ENCODE results near the gene FAM186B. TPM values are rescaled to one million over a fixed set of nuclear protein-coding genes. Genes with fewer than 3 reads are reported as not detected.
A peak's percentile ranks its signal among the peaks of the same experiment; 100 is the strongest.

Gene FAM186B
- total and polyA plus RNA-seq, 11 donors: 0.17 to 0.78 (median 0.41) TPM

DNA sequence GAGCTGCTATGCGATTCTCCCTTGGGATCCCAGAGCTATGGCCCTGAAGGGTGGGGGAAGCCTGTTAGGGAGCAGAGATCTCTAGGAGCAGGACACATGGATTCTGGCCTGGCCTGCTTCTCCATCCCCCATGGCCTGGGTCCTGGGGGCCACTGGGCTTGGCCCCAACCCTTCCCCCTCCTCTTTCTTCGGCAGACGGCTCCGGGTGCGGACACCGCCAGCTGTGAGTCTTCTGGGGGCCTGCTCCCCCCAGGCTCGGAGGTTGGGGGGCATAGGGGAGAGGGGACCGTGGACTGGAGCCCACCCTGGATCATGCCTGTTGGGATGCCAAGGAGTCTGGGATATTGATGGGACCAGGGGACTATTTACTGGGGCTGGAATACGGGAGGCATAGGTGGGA, 27.0 kb upstream of the FAM186B start:
- H3K4me3 ChIP-seq: no peak overlapping the region
- ATAC-seq (no peak), DNase-seq (peak in 1 of 5 donors; percentile 38)
- intact Hi-C loops (cut with DNase I): loop anchor here in 1 of 10 donors (10.0 kb wide), 1 partner anchor 212 kb away; the partner anchor contains the start of gene BCDIN3D
- no peak overlapping the region for H3K27ac ChIP-seq
- 92 to 94% (median 93%) methylated on average over 6 to 9 of the region's 9 CpGs for WGBS, 4 donors
- no peaks in the 10 kb centered on the region for H3K9me3 ChIP-seq
- H3K27me3 ChIP-seq: no peaks in the 10 kb centered on the region
- TF ChIP-seq, protein P1, sequence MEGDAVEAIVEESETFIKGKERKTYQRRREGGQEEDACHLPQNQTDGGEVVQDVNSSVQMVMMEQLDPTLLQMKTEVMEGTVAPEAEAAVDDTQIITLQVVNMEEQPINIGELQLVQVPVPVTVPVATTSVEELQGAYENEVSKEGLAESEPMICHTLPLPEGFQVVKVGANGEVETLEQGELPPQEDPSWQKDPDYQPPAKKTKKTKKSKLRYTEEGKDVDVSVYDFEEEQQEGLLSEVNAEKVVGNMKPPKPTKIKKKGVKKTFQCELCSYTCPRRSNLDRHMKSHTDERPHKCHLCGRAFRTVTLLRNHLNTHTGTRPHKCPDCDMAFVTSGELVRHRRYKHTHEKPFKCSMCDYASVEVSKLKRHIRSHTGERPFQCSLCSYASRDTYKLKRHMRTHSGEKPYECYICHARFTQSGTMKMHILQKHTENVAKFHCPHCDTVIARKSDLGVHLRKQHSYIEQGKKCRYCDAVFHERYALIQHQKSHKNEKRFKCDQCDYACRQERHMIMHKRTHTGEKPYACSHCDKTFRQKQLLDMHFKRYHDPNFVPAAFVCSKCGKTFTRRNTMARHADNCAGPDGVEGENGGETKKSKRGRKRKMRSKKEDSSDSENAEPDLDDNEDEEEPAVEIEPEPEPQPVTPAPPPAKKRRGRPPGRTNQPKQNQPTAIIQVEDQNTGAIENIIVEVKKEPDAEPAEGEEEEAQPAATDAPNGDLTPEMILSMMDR (IDR thresholded peaks at IDR 0.05): no peak
- TF ChIP-seq POLR2A (IDR thresholded peaks at IDR 0.05): no peak
- peaks cover 0 to 13% (median 11%) of the 10 kb centered on the region in 12 donors for H3K4me1 ChIP-seq
- H3K36me3 ChIP-seq: peaks cover 0 to 36% (median 13%) of the 10 kb centered on the region in 9 donors

DNA sequence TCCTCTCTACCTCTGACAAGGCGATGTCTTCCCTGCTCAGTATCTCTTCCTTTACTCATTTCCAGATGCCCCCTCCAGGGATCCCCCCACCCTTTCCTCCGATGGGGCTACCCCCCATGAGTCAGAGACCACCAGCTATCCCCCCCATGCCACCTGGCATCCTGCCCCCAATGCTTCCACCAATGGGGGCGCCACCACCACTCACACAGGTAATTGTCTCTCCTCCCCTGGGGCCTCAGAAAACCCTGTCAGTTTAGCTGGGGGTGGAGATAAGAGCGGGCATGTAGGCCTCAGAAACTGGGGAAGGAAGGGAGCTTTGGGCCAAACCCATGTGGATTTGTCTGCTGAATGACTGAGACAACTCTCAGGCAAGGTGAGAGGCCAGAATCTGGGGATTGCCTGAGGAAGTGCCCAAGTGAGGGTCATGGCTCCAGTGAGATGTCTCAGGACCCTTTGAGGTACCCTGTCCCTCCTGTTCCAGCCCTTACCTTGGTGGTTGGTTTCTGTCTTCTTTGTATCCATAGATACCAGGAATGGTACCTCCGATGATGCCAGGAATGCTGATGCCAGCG, 26.0 kb upstream of the FAM186B start:
- H3K27ac ChIP-seq: no peak overlapping the region
- WGBS, 4 donors: 87 to 93% (median 89%) methylated on average over 6 of the region's 6 CpGs
- H3K36me3 ChIP-seq: peaks cover 0 to 36% (median 13%) of the 10 kb centered on the region in 9 donors
- H3K4me1 ChIP-seq: peaks cover 0 to 3% (median 1%) of the 10 kb centered on the region in 12 donors
- intact Hi-C loops (cut with DNase I): loop anchor here in 1 of 10 donors (10.0 kb wide), 1 partner anchor 213 kb away; the partner anchor contains the start of gene BCDIN3D
- no peaks in the 10 kb centered on the region for H3K9me3 ChIP-seq
- no peak for ATAC-seq
- no peak overlapping the region for H3K4me3 ChIP-seq
- TF ChIP-seq, protein P1 (IDR thresholded peaks at IDR 0.05): no peak
- TF ChIP-seq POLR2A (IDR thresholded peaks at IDR 0.05): no peak
- no peaks in the 10 kb centered on the region for H3K27me3 ChIP-seq
- no peak for DNase-seq

DNA sequence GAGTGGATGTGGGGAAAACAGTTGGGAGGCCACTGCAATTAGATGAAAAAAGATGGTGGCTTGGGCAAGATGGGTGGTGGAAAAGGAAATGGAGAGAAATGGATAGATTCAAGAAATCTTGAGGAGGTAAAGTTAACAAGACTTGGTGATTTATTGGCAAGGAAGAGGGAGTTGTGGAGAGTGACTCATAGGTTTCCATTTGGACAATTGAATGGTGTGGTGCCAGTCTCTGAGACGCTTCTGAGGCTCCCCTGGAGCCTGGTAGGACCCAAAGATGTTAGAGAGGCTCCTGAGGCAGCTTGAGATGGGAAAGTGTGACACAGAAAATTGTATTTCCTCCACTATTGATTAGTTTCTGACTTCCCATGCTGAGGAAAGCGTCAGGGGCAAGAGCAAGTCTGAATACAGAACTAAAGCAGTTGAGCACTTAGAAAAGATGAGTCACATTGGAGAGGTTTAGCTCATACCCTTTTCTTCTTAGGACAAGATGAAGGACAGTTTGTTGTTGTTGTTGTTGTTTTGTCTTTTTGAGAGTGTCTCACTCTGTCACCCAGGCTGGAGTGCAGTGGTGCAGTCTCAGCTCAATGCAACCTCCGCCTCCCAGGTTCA, 22.4 kb upstream of the FAM186B start:
- TF ChIP-seq POLR2A (IDR thresholded peaks at IDR 0.05): no peak
- TF ChIP-seq, protein P1 (IDR thresholded peaks at IDR 0.05): no peak
- H3K4me1 ChIP-seq: peaks cover 0 to 10% (median 2%) of the 10 kb centered on the region in 12 donors
- H3K9me3 ChIP-seq: no peaks in the 10 kb centered on the region
- H3K4me3 ChIP-seq: no peak overlapping the region
- no peak overlapping the region for H3K27ac ChIP-seq
- DNase-seq (no peak), ATAC-seq (no peak)
- 86 to 91% (median 88%) methylated on average over 3 of the region's 3 CpGs for WGBS, 4 donors
- intact Hi-C loops (cut with DNase I): loop anchor here in 1 of 10 donors (10.0 kb wide), 1 partner anchor 217 kb away; the partner anchor contains the start of gene BCDIN3D
- H3K27me3 ChIP-seq: no peaks in the 10 kb centered on the region
- peaks cover 0 to 13% (median 0%) of the 10 kb centered on the region in 9 donors for H3K36me3 ChIP-seq

DNA sequence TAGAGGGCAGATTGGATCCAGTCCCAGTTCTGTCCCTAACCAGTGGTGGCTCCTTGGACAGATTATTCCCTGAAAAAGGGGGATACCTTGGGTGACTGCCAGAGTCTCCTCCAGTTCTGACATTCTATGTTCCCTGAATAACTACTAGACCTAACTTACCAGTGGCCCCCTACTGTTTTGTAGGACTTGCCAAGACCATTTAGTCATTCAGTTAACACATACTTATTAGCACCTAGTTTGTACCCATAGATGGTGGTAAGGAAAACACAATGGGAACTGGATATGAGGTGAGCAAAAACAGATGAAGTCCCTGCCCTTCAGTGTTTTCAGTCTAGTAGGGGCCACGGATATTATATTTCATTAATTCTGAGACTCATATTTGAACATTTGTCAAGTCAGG, 21.4 kb upstream of the FAM186B start:
- DNase-seq (no peak), ATAC-seq (no peak)
- Histone ChIP-seq H3K9me3 (no peaks in the 10 kb centered on the region), H3K36me3 (peaks cover 0 to 4% (median 0%) of the 10 kb centered on the region in 9 donors), H3K4me3 (no peak overlapping the region), H3K27me3 (no peaks in the 10 kb centered on the region), H3K4me1 (peaks cover 0 to 19% (median 12%) of the 10 kb centered on the region in 12 donors), H3K27ac (no peak overlapping the region)
- intact Hi-C loops (cut with DNase I): loop anchor here in 1 of 10 donors (10.0 kb wide), 1 partner anchor 218 kb away; the partner anchor contains the start of gene BCDIN3D
- 88 to 94% (median 91%) methylated on average over 1 of the region's 1 CpG for WGBS, 4 donors
- TF ChIP-seq, protein P1 (IDR thresholded peaks at IDR 0.05): no peak
- TF ChIP-seq POLR2A (IDR thresholded peaks at IDR 0.05): no peak

Measured in heart left ventricle (tissue), 16 donors.